H54 (cell line): ENCODE measurements around the gene PRDM2.

Source experiments
- DNase-seq: peaks from one replicate; pipeline ENCODE4 v3.0.0; 2011; ENCODE audit warnings: low spot score, mixed read lengths; ENCODE audit not compliant: insufficient read length
- FAIRE-seq: peaks from 3 replicates; lab custom pipeline; 2011; peaks lifted over from hg19 to GRCh38; lab: Jason Lieb, UNC
- POLR2A ChIP-seq: IDR thresholded peaks from 2 replicates; pipeline ENCODE4 v1.6.1; 2011; ENCODE audit warnings: low read depth, mild to moderate bottlenecking, low read length

The PRDM2 gene

DNA sequence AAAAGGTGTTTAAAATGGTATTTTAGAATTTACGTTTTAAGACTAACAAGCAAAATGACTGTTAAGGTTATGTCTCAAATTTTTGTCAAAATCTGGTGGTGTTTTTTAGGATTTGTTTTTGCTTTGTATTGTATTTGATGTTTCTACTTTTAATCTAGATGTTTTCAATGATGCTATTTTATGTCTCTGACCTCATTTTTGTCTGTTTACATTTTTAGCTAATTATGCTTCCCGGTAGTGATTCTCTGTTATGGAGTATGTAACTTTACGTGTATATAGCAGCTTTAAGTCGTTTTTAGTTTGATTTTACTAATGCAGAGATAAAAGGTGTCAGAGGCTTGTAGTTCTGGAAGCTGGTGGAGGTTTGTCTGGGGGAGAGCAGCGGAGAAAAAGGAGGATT lies 71.8 kb downstream of the PRDM2 start:
- TF ChIP-seq POLR2A: no peak
- FAIRE-seq: no peak
- DNase-seq: no peak

DNA sequence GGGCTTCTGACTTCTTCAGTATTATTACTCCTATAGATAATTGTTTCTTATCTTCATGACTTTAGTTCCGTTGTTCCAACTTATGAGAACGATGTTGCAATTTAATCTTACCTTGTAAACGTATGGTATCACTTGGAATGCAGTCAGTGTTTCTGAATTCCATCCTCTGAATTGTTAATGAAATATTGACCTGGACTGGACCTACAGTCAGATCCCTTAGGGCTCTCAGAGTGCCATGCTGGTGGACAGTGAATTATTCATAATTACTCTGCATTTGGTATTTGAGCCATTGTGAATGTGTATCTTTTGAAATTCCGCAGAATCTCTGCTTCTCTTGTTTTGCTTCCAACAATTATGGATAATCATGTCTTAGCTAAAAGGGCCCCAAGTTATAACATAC lies 72.3 kb downstream of the PRDM2 start:
- no peak for FAIRE-seq
- DNase-seq: no peak
- TF ChIP-seq POLR2A: no peak

DNA sequence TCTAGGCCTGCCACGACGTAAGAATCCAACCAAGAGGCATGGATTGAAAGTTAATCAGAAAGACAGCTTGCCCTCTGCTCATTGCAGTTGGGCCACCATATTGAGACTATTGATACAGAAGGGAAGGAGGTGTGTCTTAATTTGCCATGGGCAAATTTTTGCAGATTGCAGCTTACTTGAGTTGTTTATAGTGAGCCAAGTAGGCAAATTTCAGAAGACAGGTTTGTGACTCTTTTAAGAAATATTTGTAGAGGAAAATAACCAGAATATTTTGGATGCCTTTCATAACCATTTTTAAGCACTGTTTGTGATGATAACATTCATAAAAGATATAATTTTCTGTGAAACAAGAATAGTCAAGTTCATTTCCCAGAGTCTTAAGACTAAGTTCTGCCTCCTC lies 74.1 kb downstream of the PRDM2 start:
- DNase-seq: no peak
- no peak for TF ChIP-seq POLR2A

DNA sequence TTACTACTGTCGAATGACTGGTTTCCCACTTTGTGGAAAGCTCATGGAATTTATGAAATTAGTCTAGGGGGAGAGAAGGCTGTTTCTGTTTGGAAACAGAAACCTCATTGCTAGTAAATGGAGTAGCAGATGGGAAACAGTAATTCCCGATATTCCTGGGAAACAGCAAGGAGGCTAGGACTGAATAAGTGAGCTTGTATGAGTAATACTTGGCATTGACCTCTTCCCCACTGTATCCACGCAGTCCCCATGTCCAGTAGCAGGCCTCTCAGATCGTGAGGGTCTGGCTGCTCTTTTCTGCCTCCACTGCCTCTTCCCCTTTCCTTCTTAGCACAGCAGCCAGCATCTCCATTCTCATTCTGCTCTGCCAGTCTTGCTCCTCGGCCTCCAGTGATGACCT lies 75.5 kb downstream of the PRDM2 start:
- TF ChIP-seq POLR2A: no peak
- DNase-seq (no peak), FAIRE-seq (no peak)

More for the DNA sequence above, 74.1 kb downstream of the PRDM2 start:
- no peak for FAIRE-seq

DNA sequence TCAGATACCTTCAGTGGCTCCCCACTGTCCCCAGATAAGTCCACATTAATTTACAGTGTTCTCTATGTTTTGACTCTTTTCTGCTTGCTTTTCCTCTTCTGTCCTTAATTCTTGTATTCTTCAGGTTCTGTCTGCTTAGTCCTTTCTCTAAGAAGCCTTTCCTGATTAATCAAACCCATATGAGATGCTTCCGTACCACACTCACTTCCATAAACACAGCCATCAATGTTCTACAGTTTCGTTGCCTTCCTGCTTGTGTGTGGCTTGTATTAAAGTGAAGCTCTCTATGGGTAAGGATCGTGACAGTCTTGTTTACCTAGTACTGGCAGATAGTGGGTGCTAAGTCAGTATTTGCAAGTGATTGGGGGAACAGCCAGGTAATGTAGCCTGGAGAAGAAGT lies 75.9 kb downstream of the PRDM2 start:
- TF ChIP-seq POLR2A: no peak
- no peak for FAIRE-seq
- no peak for DNase-seq

DNA sequence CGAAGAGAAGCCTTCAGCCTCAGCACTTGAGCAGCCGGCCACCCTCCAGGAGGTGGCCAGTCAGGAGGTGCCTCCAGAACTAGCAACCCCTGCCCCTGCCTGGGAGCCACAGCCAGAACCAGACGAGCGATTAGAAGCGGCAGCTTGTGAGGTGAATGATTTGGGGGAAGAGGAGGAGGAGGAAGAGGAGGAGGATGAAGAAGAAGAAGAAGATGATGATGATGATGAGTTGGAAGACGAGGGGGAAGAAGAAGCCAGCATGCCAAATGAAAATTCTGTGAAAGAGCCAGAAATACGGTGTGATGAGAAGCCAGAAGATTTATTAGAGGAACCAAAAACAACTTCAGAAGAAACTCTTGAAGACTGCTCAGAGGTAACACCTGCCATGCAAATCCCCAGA lies 78.4 kb downstream of the PRDM2 start:
- no peak for TF ChIP-seq POLR2A
- FAIRE-seq (no peak), DNase-seq (no peak)

DNA sequence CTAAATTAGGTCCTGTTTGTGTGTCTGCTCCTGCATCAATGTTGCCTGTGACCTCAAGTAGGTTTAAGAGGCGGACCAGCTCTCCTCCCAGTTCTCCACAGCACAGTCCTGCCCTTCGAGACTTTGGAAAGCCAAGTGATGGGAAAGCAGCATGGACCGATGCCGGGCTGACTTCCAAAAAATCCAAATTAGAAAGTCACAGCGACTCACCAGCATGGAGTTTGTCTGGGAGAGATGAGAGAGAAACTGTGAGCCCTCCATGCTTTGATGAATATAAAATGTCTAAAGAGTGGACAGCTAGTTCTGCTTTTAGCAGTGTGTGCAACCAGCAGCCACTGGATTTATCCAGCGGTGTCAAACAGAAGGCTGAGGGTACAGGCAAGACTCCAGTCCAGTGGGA lies 79.9 kb downstream of the PRDM2 start:
- TF ChIP-seq POLR2A: no peak
- DNase-seq (no peak), FAIRE-seq (no peak)

DNA sequence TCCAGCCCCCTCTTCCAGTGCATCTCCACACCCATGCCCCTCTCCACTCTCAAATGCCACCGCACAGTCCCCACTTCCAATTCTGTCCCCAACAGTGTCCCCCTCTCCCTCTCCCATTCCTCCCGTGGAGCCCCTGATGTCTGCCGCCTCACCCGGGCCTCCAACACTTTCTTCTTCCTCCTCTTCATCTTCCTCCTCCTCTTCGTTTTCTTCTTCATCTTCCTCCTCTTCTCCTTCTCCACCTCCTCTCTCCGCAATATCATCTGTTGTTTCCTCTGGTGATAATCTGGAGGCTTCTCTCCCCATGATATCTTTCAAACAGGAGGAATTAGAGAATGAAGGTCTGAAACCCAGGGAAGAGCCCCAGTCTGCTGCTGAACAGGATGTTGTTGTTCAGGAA lies 80.8 kb downstream of the PRDM2 start:
- DNase-seq: no peak
- no peak for TF ChIP-seq POLR2A
- no peak for FAIRE-seq

DNA sequence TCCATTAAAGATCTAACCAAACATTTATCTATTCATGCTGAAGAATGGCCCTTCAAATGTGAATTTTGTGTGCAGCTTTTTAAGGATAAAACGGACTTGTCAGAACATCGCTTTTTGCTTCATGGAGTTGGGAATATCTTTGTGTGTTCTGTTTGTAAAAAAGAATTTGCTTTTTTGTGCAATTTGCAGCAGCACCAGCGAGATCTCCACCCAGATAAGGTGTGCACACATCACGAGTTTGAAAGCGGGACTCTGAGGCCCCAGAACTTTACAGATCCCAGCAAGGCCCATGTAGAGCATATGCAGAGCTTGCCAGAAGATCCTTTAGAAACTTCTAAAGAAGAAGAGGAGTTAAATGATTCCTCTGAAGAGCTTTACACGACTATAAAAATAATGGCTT lies 81.2 kb downstream of the PRDM2 start:
- FAIRE-seq: no peak
- no peak for DNase-seq
- no peak for TF ChIP-seq POLR2A

DNA sequence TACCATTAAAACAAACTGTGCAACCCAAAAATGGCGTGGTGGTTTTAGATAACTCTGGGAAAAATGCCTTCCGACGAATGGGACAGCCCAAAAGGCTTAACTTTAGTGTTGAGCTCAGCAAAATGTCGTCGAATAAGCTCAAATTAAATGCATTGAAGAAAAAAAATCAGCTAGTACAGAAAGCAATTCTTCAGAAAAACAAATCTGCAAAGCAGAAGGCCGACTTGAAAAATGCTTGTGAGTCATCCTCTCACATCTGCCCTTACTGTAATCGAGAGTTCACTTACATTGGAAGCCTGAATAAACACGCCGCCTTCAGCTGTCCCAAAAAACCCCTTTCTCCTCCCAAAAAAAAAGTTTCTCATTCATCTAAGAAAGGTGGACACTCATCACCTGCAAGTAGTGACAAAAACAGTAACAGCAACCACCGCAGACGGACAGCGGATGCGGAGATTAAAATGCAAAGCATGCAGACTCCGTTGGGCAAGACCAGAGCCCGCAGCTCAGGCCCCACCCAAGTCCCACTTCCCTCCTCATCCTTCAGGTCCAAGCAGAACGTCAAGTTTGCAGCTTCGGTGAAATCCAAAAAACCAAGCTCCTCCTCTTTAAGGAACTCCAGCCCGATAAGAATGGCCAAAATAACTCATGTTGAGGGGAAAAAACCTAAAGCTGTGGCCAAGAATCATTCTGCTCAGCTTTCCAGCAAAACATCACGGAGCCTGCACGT lies 82.1 kb downstream of the PRDM2 start:
- no peak for FAIRE-seq
- DNase-seq: no peak
- TF ChIP-seq POLR2A: no peak

DNA sequence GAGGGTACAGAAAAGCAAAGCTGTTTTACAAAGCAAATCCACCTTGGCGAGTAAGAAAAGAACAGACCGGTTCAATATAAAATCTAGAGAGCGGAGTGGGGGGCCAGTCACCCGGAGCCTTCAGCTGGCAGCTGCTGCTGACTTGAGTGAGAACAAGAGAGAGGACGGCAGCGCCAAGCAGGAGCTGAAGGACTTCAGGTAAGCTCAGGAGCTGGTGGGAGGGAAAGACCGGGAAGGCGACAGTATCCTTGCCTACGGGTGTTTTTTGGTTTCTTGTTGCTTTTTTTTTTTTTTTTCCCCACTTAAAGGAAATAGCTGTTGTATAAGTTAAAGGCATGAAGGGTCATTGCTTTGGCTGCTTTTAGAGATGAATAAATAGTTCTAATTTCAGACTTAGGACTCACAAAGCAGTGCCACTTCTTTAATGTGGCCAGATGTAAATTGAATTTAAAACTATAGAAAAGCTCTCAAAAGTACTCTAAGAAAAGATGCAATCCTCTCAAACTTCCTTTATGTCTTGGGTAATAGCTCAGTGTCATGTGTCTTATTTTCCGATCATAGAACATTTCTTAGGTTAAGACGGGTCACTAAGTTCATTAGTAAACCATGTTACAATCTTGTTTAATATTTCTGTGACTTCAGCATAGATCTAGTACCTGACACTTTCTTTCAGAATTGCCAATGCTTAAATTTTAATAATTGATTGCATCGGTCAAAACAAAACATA lies 82.8 kb downstream of the PRDM2 start:
- FAIRE-seq (no peak), DNase-seq (no peak)
- TF ChIP-seq POLR2A: no peak

DNA sequence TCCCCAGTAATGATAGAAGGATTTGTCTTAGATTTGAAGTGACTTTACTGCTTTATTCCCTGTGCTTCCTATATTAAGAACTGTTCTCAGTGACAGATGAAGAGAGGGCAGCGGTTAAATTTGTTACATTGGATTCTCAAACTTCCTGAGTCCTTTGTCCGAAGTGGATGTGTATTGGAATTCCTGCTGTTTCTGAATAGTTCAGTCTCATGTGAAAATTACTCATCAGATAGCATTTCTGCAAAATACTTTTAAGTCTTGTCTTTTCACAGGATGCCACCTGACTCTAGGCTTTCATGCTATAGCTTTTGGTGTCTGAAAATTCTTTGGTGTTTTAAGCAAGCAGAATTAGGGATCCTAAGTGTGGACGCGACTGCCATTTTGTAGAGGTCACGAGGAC lies 83.6 kb downstream of the PRDM2 start:
- TF ChIP-seq POLR2A: no peak
- DNase-seq (no peak), FAIRE-seq (no peak)

DNA sequence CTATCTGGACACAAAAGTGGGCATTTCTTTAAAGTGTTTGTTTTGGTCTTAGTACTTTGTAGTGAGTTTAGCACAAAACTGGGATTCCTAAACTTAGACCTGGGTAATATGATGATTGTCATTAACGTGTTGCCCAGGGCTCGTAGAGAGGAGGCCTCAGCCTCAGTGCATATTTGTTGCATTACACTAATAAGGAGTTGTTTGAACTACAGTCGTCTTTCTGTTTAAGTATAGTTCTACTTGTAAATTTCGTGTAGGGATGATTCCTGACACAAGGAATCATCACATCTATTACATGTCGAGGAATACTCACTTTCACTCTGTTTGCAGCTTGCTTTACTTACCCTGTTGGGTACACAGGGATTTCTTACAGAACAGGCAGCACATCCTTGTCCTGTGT lies 85.0 kb downstream of the PRDM2 start:
- TF ChIP-seq POLR2A: no peak
- DNase-seq (no peak), FAIRE-seq (no peak)

DNA sequence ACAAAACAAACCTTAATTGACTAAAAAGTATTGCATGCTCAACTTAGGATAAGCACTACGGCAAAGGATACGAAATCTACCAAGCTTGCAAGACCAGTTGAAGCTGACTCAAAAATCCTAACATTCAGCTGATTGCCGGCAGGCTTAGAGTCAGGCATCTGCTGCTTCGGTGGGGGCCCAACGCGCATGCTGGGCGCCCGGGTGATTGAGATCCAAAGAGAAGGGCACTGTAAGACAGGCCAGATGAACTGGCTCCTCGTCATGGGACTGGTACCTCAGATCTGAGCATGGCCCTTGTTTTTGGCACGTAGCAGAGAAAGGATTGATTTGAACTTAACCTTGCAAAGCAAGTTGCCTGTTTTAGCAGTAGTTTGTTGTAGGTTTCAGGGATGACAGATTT lies 86.6 kb downstream of the PRDM2 start:
- FAIRE-seq: no peak
- DNase-seq: no peak
- no peak for TF ChIP-seq POLR2A

DNA sequence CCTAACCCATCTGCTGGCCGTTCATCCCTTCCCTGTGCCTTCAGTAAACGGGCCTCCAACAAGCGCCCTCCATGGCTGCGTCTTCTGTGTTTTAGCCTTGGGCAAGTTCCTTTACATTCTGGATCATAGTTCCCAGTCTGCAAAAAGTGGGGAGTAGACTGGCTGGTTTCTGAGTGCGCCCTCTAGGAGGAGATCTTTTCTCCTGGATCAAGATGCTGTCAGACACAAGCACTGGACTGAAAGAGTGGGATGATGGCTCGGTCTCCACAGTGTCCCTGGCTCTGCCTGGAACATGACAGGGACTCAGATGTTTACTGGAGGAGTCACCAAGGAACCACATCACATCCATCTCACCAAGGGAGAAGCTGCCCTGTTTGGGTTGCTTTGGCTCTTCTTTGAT lies 88.8 kb downstream of the PRDM2 start:
- FAIRE-seq: no peak
- TF ChIP-seq POLR2A: no peak
- no peak for DNase-seq
